Breast epithelium (tissue), 3 donors: ENCODE measurements around the gene TAS2R39.

ENCODE experiments used
- CTCF ChIP-seq, 3 donors: fragments of 450-650 bp; IDR thresholded peaks; one replicate each; pipeline ENCODE4 v1.5.1; 2016 to 2017; ENCODE audit warnings: antibody characterized with exemption in 3 of 3, mild to moderate bottlenecking in 3 of 3, moderate library complexity in 3 of 3
- POLR2A ChIP-seq: fragments of 450-650 bp; IDR thresholded peaks from one replicate; pipeline ENCODE4 v1.6.1; 2016; ENCODE audit warnings: antibody characterized with exemption, mild to moderate bottlenecking, moderate library complexity
- POLR2AphosphoS5 ChIP-seq, 3 donors: sonication (generic); formaldehyde crosslinking; IDR thresholded peaks; one replicate each; pipeline ENCODE4 v1.6.1; 2017; ENCODE audit warnings: antibody characterized with exemption in 3 of 3

GRCh38 chr7:143148651-143149050 is 34.6 kb upstream of the TAS2R39 start:
- TF ChIP-seq CTCF (IDR thresholded peaks at IDR 0.05), result no peak
- no peak for TF ChIP-seq POLR2A
- no peak for TF ChIP-seq POLR2AphosphoS5 (IDR thresholded peaks at IDR 0.05)
